Lower leg skin (tissue), 3 donors: ENCODE data around the gene NECAB2.

Experiments used
- CTCF ChIP-seq, 3 donors: fragments of 450-650 bp; IDR thresholded peaks; one replicate each; pipeline ENCODE4 v1.5.1; 2016; ENCODE audit warnings: antibody characterized with exemption in 3 of 3, mild to moderate bottlenecking in 3 of 3, moderate library complexity in 2 of 3
- POLR2A ChIP-seq, 2 donors: fragments of 450-650 bp; IDR thresholded peaks; one replicate each; pipeline ENCODE4 v1.6.1; 2016 to 2017; ENCODE audit warnings: antibody characterized with exemption in 2 of 2, mild to moderate bottlenecking in 1 of 2, moderate library complexity in 1 of 2

DNA sequence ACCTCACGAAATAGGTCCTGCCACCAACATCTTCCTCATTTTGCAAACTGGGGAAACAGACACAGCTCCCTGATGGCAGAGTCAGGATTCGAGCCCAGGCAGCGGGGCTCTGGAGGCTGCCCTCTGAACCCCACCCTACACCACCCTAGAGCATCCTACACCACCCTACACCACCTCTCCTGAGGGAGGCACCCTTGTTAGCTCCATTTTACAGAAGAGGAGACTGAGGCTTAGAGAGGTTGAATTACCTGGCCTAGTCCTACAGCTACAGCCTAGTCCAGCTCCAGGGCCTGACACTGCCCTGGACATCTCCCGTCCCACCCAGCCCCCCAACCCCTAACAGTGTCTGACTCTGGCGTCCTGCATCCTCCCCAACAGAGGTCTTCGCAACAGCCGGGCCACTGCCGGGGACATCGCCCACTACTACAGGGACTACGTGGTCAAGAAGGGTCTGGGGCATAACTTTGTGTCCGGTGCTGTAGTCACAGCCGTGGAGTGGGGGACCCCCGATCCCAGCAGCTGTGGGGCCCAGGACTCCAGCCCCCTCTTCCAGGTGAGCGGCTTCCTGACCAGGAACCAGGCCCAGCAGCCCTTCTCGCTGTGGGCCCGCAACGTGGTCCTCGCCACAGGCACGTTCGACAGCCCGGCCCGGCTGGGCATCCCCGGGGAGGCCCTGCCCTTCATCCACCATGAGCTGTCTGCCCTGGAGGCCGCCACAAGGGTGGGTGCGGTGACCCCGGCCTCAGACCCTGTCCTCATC lies 3.2 kb upstream of the NECAB2 start:
- TF ChIP-seq CTCF (IDR thresholded peaks at IDR 0.05) (no peak), POLR2A (IDR thresholded peaks at IDR 0.05) (no peak)
